ENCODE results near the gene VEPH1. TPM values are rescaled to one million over a fixed set of nuclear protein-coding genes. Genes with fewer than 3 reads are reported as not detected.

The VEPH1 gene
- total and polyA plus RNA-seq, 9 of the 15 experiments (the other 6 are each of a cell fraction or from before 2014, with no cell fraction given) = 4.5 to 15.6 (median 5.8) TPM

DNA sequence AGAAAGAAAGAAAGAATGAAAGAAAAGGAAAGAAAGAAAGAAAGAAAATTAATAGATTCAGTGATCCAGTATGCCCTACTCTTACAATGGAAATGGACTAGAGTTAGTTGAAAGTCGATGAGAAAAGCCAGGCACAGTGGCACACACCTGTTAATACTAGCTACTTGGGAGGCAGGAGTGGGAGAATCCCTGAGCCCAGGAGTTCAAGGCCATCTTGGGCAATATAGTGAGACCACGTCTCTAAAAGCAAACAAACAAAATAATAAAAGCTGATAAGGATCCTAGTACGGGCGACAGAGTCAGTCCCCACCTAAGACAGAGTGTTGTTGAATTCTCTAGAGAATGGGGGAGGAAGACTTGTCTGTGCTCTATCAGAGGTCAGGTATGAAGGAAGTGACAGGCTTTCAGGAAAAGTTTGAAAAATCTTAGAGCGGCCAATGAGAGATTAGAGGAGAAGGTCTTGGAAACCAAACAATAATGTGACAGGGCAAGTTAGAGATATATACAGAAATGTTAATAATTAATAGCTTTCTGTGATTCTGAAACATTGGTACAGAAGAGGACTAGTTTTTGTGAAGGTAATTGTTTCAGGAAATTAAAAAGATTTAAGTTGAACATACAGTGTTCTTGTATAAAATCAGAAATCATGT lies 184.5 kb downstream of the VEPH1 start:
- FAIRE-seq = no peak
- 10% methylated on average over 5 of the region's 5 CpGs for WGBS (ENCODE audit: insufficient coverage, low coverage, missing lambda C conversion rate)
- in situ Hi-C loops (cut with MboI) (no loop called here), intact Hi-C loops (cut with micrococcal nuclease) (no loop called here)
- H3K9me1 ChIP-seq (ENCODE audit: control insufficient read depth, insufficient read depth, low read length) = no peaks in the 10 kb centered on the region
- no peak overlapping the region for H3K9ac ChIP-seq (ENCODE audit: insufficient read depth in 1 of 2, low read depth in 2 of 2, low read length in 2 of 2)
- no TSS peak for BruUV-seq (replicated peaks)
- H3K27ac ChIP-seq (ENCODE audit: extremely low read depth, low read depth, low read length) = no peak overlapping the region
- ChIA-PET POLR2A (interaction anchor here (1.1 kb wide), 1 partner anchor 12 kb away, joined by 3 read pairs; no protein-coding TSS in a partner anchor), CTCF (ENCODE audit: low intra/inter-chr PET ratio) (no interaction called here)
- DNase-seq (ENCODE audit: extremely low read depth in 1 of 4, low spot score in 3 of 4) = no peak
- H2AFZ ChIP-seq (ENCODE audit: low read depth, low read length) = no peak overlapping the region
- H3K4me3 ChIP-seq = no peak overlapping the region
- no peaks in the 10 kb centered on the region for H3K4me1 ChIP-seq (replicated peaks in 1 of 2; ENCODE audit: control insufficient read depth in 2 of 2, insufficient read depth in 2 of 2, low read length in 2 of 2)
- no peaks in the 10 kb centered on the region for H3K9me3 ChIP-seq (replicated peaks; ENCODE audit: control insufficient read depth, insufficient read depth, low read depth, low read length)
- H3K4me2 ChIP-seq (ENCODE audit: insufficient read depth, low read length) = no peak overlapping the region
- H3K27me3 ChIP-seq (ENCODE audit: control insufficient read depth in 2 of 2, insufficient read depth in 2 of 2, low read length in 2 of 2) = no peaks in the 10 kb centered on the region
- no peaks in the 10 kb centered on the region for H4K20me1 ChIP-seq (replicated peaks; ENCODE audit: control insufficient read depth, insufficient read depth, low read length)
- no peaks in the 10 kb centered on the region for H3K79me2 ChIP-seq (ENCODE audit: control insufficient read depth, insufficient read depth, low read length)
- no peaks in the 10 kb centered on the region for H3K36me3 ChIP-seq (ENCODE audit: control insufficient read depth, insufficient read depth, low read length)
- ATAC-seq = no peak
- no peak for TF ChIP-seq NCOA4 (IDR thresholded peaks at IDR 0.05; ENCODE audit: partially characterized antibody)
- no peak for TF ChIP-seq L3MBTL2 (IDR thresholded peaks at IDR 0.05)
- TF ChIP-seq, protein P1, sequence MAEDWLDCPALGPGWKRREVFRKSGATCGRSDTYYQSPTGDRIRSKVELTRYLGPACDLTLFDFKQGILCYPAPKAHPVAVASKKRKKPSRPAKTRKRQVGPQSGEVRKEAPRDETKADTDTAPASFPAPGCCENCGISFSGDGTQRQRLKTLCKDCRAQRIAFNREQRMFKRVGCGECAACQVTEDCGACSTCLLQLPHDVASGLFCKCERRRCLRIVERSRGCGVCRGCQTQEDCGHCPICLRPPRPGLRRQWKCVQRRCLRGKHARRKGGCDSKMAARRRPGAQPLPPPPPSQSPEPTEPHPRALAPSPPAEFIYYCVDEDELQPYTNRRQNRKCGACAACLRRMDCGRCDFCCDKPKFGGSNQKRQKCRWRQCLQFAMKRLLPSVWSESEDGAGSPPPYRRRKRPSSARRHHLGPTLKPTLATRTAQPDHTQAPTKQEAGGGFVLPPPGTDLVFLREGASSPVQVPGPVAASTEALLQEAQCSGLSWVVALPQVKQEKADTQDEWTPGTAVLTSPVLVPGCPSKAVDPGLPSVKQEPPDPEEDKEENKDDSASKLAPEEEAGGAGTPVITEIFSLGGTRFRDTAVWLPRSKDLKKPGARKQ (CRISPR knock-in tag; IDR thresholded peaks at IDR 0.05) = no peak
- TF ChIP-seq, protein P2, sequence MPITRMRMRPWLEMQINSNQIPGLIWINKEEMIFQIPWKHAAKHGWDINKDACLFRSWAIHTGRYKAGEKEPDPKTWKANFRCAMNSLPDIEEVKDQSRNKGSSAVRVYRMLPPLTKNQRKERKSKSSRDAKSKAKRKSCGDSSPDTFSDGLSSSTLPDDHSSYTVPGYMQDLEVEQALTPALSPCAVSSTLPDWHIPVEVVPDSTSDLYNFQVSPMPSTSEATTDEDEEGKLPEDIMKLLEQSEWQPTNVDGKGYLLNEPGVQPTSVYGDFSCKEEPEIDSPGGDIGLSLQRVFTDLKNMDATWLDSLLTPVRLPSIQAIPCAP (CRISPR knock-in tag; IDR thresholded peaks at IDR 0.05; ENCODE audit: borderline replicate concordance) = no peak
- TF ChIP-seq CHCHD3 (CRISPR knock-in tag; IDR thresholded peaks at IDR 0.05) = no peak
- TF ChIP-seq HDGF (IDR thresholded peaks at IDR 0.05) = no peak
- no peak for TF ChIP-seq XRCC3 (IDR thresholded peaks at IDR 0.05)
- TF ChIP-seq TCFL5 (CRISPR knock-in tag; conservative IDR thresholded peaks at IDR 0.05) = no peak
- no peak for TF ChIP-seq ZNF274 (IDR thresholded peaks at IDR 0.05; ENCODE audit: borderline replicate concordance, low read depth, low read length)
- no peak for TF ChIP-seq FOXJ2 (tag; IDR thresholded peaks at IDR 0.05)
- no peak for TF ChIP-seq RBM25 (IDR thresholded peaks at IDR 0.05; ENCODE audit: low read depth, low read length, severe bottlenecking)
- TF ChIP-seq, protein P3, sequence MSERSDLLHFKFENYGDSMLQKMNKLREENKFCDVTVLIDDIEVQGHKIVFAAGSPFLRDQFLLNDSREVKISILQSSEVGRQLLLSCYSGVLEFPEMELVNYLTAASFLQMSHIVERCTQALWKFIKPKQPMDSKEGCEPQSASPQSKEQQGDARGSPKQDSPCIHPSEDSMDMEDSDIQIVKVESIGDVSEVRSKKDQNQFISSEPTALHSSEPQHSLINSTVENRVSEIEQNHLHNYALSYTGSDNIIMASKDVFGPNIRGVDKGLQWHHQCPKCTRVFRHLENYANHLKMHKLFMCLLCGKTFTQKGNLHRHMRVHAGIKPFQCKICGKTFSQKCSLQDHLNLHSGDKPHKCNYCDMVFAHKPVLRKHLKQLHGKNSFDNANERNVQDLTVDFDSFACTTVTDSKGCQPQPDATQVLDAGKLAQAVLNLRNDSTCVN (CRISPR knock-in tag; IDR thresholded peaks at IDR 0.05) = no peak
- TF ChIP-seq, protein P4, sequence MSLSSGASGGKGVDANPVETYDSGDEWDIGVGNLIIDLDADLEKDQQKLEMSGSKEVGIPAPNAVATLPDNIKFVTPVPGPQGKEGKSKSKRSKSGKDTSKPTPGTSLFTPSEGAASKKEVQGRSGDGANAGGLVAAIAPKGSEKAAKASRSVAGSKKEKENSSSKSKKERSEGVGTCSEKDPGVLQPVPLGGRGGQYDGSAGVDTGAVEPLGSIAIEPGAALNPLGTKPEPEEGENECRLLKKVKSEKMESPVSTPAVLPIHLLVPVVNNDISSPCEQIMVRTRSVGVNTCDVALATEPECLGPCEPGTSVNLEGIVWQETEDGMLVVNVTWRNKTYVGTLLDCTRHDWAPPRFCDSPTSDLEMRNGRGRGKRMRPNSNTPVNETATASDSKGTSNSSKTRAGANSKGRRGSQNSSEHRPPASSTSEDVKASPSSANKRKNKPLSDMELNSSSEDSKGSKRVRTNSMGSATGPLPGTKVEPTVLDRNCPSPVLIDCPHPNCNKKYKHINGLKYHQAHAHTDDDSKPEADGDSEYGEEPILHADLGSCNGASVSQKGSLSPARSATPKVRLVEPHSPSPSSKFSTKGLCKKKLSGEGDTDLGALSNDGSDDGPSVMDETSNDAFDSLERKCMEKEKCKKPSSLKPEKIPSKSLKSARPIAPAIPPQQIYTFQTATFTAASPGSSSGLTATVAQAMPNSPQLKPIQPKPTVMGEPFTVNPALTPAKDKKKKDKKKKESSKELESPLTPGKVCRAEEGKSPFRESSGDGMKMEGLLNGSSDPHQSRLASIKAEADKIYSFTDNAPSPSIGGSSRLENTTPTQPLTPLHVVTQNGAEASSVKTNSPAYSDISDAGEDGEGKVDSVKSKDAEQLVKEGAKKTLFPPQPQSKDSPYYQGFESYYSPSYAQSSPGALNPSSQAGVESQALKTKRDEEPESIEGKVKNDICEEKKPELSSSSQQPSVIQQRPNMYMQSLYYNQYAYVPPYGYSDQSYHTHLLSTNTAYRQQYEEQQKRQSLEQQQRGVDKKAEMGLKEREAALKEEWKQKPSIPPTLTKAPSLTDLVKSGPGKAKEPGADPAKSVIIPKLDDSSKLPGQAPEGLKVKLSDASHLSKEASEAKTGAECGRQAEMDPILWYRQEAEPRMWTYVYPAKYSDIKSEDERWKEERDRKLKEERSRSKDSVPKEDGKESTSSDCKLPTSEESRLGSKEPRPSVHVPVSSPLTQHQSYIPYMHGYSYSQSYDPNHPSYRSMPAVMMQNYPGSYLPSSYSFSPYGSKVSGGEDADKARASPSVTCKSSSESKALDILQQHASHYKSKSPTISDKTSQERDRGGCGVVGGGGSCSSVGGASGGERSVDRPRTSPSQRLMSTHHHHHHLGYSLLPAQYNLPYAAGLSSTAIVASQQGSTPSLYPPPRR (CRISPR knock-in tag; IDR thresholded peaks at IDR 0.05; ENCODE audit: borderline replicate concordance) = no peak
- TF ChIP-seq ETV5 (CRISPR knock-in tag; IDR thresholded peaks at IDR 0.05; ENCODE audit: low read depth) = no peak
- TF ChIP-seq ZNF644 (tag; IDR thresholded peaks at IDR 0.05; ENCODE audit: low read depth) = no peak
